T-cell (primary cell): ENCODE measurements around the gene SATB1. TPM values are rescaled to one million over a fixed set of nuclear protein-coding genes. Genes with fewer than 3 reads are reported as not detected.
A peak's percentile ranks its signal among the peaks of the same experiment; 100 is the strongest.

Source experiments
- ATAC-seq, 4 experiments: fragments of 200-7000 bp in 3 of 4; fragments of 150-1000 bp in 1 of 4; cut with Tn5 transposase; replicated peaks in 1 of 4; 1 replicate in 3 of 4; 2 replicates in 1 of 4; pipeline ENCODE4 v1.10.0; 2021; ENCODE audit warnings: moderate library complexity in 3 of 4, mild to moderate bottlenecking in 2 of 4, moderate number of reproducible peaks in 1 of 4
- CTCF ChIA-PET, 2 donors: fragments of 300-600 bp; sonication (Branson Sonifier 250); formaldehyde crosslinking; loops; one replicate each; lab custom pipeline; 2022; ENCODE audit warnings: antibody characterized with exemption in 2 of 2; lab: Charles Lee
- POLR2A ChIA-PET, 2 donors: fragments of 300-600 bp; sonication (Branson Sonifier 250); formaldehyde crosslinking; loops; one replicate each; lab custom pipeline; 2022; ENCODE audit warnings: antibody characterized with exemption in 2 of 2; lab: Charles Lee
- DNase-seq, 35 experiments: peaks; one replicate each; pipeline versions ENCODE4 v3.0.0 to v3.0.0-alpha.2; 2013 to 2023
- H3K27ac ChIP-seq: one replicate; pipeline ENCODE4 v1.5.1; 2013; ENCODE audit warnings: low read length
- H3K27me3 ChIP-seq, 2 experiments: replicated peaks in 1 of 2; 1 replicate in 1 of 2; 2 replicates in 1 of 2; pipeline versions ENCODE4 v1.6.1 to v1.7.0; 2013; ENCODE audit warnings: low read length in 1 of 2, mixed read lengths in 1 of 2; ENCODE audit not compliant: control insufficient read depth in 2 of 2, insufficient read depth in 2 of 2; ENCODE audit errors: extremely low read depth in 1 of 2
- H3K36me3 ChIP-seq, 2 donors: 1 replicate in 1 of 2; 2 replicates in 1 of 2; pipeline versions ENCODE4 v1.6.1 to v1.7.0; 2013; ENCODE audit warnings: low read length in 1 of 2; ENCODE audit not compliant: control insufficient read depth in 2 of 2, insufficient read depth in 1 of 2; ENCODE audit errors: extremely low read depth in 1 of 2
- H3K4me1 ChIP-seq, 2 experiments: 1 replicate in 1 of 2; 2 replicates in 1 of 2; pipeline versions ENCODE4 v1.6.1 to v1.7.0; 2013; ENCODE audit warnings: low read length in 2 of 2, mixed read lengths in 1 of 2; ENCODE audit not compliant: insufficient read depth in 2 of 2, control insufficient read depth in 1 of 2; ENCODE audit errors: extremely low read depth in 1 of 2
- H3K4me3 ChIP-seq, 2 donors: 1 replicate in 1 of 2; 2 replicates in 1 of 2; pipeline versions ENCODE4 v1.5.1 to v1.7.0; 2013; ENCODE audit warnings: mild to moderate bottlenecking in 2 of 2, low read length in 1 of 2, moderate library complexity in 1 of 2; ENCODE audit not compliant: control insufficient read depth in 1 of 2; ENCODE audit errors: extremely low read depth in 1 of 2
- H3K9me3 ChIP-seq: 2 replicates; pipeline ENCODE4 v1.7.0; 2013
- H3K27ac Mint-ChIP-seq, 2 donors: one replicate each; pipeline ENCODE4 v1.8.0; 2020 to 2021; ENCODE audit warnings: mild to moderate bottlenecking in 2 of 2, mixed read lengths in 2 of 2
- H3K27me3 Mint-ChIP-seq, 2 donors: one replicate each; pipeline ENCODE4 v1.8.0; 2021 to 2022; ENCODE audit warnings: mixed read lengths in 2 of 2
- H3K36me3 Mint-ChIP-seq: one replicate; pipeline ENCODE4 v1.8.0; 2021; ENCODE audit warnings: mixed read lengths
- H3K4me1 Mint-ChIP-seq, 3 donors: one replicate each; pipeline ENCODE4 v1.8.0; 2020 to 2022; ENCODE audit warnings: mixed read lengths in 3 of 3, mild to moderate bottlenecking in 1 of 3
- H3K4me3 Mint-ChIP-seq, 3 donors: one replicate each; pipeline ENCODE4 v1.8.0; 2020 to 2022; ENCODE audit warnings: mild to moderate bottlenecking in 3 of 3, mixed read lengths in 3 of 3, moderate library complexity in 3 of 3
- H3K9me3 Mint-ChIP-seq, 3 donors: one replicate each; pipeline ENCODE4 v1.8.0; 2020 to 2022; ENCODE audit warnings: mixed read lengths in 3 of 3
- WGBS: methylation state at CpG from one replicate; pipeline ENCODE4 v1.1.5; 2013; ENCODE audit warnings: missing lambda C conversion rate; ENCODE audit not compliant: insufficient coverage; 5-methylcytosine and 5-hydroxymethylcytosine counted together
- total RNA-seq, 35 experiments: library from RNA in 6 of 35; stranded (reverse) in 6 of 35; fragments of 120-200 nt in 1 of 35; gene quantifications; one replicate each; pipeline versions ENCODE4 v1.2.1 to v1.2.4 and lab custom pipeline; 2013 to 2026

Gene SATB1
- total RNA-seq, 5 donors from 2014 or later (not counting 1 experiment from before 2014, with no cell fraction given): 204 to 417 (median 282) TPM

DNA sequence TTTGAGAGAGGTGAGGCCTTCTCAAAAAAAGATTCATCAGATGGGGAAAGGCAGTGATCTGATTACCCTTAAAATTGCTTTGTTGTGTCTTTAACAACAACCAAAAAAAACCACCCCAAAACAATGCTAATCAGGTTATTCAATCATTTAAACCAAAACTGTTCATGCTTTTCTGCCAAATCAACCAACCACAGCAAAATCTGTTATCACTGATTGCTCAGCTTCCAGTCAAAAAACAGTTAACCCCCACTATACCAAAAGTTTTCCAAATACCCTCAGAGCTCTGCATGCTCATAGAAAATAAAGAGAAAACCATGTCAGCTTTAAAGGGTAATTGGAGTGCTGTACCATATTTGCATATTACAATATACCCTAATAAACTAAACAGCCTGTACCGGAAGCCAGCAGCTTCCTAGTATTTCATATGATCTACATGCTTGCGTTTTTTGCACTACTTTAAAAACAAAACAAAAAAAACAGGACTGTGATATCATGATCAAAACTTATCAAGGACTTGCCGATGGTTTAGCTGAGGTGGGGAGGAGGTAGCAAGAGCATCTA is 22.8 kb downstream of the SATB1 start:
- Histone ChIP-seq H3K27me3 (no peaks in the 10 kb centered on the region), H3K27ac (peak overlapping the region; percentile 42), H3K4me1 (peaks cover 5 to 87% of the 10 kb centered on the region in 2 experiments), H3K4me3 (no peak overlapping the region), H3K36me3 (peaks cover 0 to 25% of the 10 kb centered on the region in 2 donors), H3K9me3 (no peaks in the 10 kb centered on the region)
- Mint-ChIP-seq H3K9me3 (peaks cover 0 to 3% (median 0%) of the 10 kb centered on the region in 3 donors), H3K27ac (peak overlapping the region; percentile 91 to 93), H3K4me1 (peaks cover 95 to 100% (median 98%) of the 10 kb centered on the region in 3 donors), H3K36me3 (peaks cover 64% of the 10 kb centered on the region), H3K4me3 (peak overlapping the region; percentile 64 to 67 (median 65)), H3K27me3 (no peaks in the 10 kb centered on the region)
- DNase-seq (peak in 8 of 35 experiments; percentile 3 to 53 (median 36)), ATAC-seq (peak; percentile 39 to 52 (median 50))
- ChIA-PET POLR2A (interaction anchor here (0.7 to 2.5 kb wide), 11 partner anchors 9 to 472 kb away, joined by 3 to 10 read pairs (median 4); no protein-coding TSS in a partner anchor), CTCF (interaction anchor here (0.8 to 2.7 kb wide), 8 partner anchors 10 to 357 kb away, joined by 3 to 20 read pairs (median 4); no protein-coding TSS in a partner anchor)
- no CpG with 5 or more reads among the region's 3 CpGs for whole genome bisulfite sequencing

DNA sequence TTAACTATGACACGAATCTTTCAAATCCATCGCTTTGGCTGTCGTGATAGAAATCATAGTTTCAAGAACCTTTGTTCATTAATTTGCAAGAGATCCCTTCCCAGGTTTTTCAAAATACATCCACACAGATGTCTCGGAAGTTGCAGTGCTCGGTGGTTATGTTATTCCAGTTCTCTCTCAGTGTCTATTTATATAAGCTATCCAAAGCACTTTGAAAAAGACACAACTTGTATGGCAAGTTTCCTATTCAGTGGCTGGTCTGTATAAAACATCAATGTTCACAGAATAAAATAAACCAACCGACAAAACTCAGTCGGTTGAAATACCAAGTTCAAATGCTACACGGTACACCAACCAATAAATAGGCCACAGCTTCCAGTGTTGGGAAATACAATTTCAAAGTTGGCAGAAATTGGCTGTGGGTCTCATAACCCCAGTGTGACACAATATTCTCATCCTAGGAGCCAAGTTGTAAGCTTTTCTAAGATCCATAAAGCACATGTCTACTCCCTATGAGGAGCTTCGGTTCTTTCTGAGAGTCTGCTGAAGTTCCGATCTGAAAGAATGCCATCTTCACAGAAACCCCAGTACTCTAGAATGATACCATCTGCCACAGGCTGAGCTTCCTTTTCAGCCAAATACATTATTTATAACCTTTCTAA is 23.7 kb downstream of the SATB1 start:
- no peak overlapping the region for H3K4me3 ChIP-seq
- Mint-ChIP-seq H3K27me3 (no peaks in the 10 kb centered on the region), H3K4me3 (peak overlapping the region; percentile 54 to 65 (median 64)), H3K4me1 (peaks cover 96 to 100% (median 98%) of the 10 kb centered on the region in 3 donors), H3K36me3 (peaks cover 64% of the 10 kb centered on the region), H3K9me3 (peaks cover 0 to 3% (median 0%) of the 10 kb centered on the region in 3 donors), H3K27ac (peak overlapping the region; percentile 91 to 93)
- peak overlapping the region; percentile 42 for H3K27ac ChIP-seq
- H3K9me3 ChIP-seq: no peaks in the 10 kb centered on the region
- no peaks in the 10 kb centered on the region for H3K27me3 ChIP-seq
- peaks cover 5 to 86% of the 10 kb centered on the region in 2 experiments for H3K4me1 ChIP-seq
- ATAC-seq (peak; percentile 38 to 65 (median 54)), DNase-seq (peak in 1 of 35 experiments; percentile 31)
- CTCF ChIA-PET: interaction anchor here (0.6 to 2.7 kb wide), 13 partner anchors 9 to 358 kb away, joined by 3 to 20 read pairs (median 3); no protein-coding TSS in a partner anchor
- peaks cover 0 to 28% of the 10 kb centered on the region in 2 donors for H3K36me3 ChIP-seq
- POLR2A ChIA-PET: interaction anchor here (0.5 to 2.5 kb wide), 14 partner anchors 8 to 490 kb away, joined by 3 to 10 read pairs (median 5); no protein-coding TSS in a partner anchor
- WGBS: 95% methylated on average over 4 of the region's 10 CpGs

DNA sequence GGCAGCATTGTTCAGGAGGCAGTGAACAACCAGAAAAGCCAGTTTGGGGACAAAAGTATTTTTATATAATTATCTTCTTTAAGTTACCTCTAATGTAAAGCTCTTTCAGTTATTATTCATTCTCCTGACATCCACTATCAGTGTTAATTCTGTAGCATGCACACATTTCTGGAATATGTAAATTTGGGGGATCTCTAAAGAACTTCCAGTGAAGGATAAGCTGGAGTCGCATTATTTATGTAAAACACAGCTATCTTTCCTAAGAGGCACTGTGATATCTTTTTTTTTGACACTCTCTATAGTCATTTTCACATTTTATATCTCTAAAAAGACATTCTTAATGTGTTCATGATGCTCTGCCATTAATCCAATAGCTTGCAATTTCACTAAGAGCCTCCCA is 26.7 kb downstream of the SATB1 start:
- DNase-seq (no peak), ATAC-seq (no peak)
- H3K4me1 ChIP-seq: peaks cover 9 to 80% of the 10 kb centered on the region in 2 experiments
- Mint-ChIP-seq H3K27ac (peak overlapping the region; percentile 67 to 73), H3K4me1 (peaks cover 91 to 96% (median 94%) of the 10 kb centered on the region in 3 donors), H3K4me3 (no peak overlapping the region), H3K9me3 (peaks cover 0 to 3% (median 0%) of the 10 kb centered on the region in 3 donors), H3K27me3 (no peaks in the 10 kb centered on the region), H3K36me3 (peaks cover 65% of the 10 kb centered on the region)
- H3K4me3 ChIP-seq: no peak overlapping the region
- peaks cover 4 to 40% of the 10 kb centered on the region in 2 donors for H3K36me3 ChIP-seq
- ChIA-PET POLR2A (interaction anchor here (0.6 to 1.5 kb wide), 6 partner anchors 9 to 23 kb away, joined by 3 to 5 read pairs (median 3); no protein-coding TSS in a partner anchor), CTCF (interaction anchor here in 1 of 2 donors (0.8 to 2.4 kb wide), 3 partner anchors 15 to 25 kb away, joined by 4 to 5 read pairs (median 4); no protein-coding TSS in a partner anchor)
- H3K9me3 ChIP-seq: no peaks in the 10 kb centered on the region
- no peaks in the 10 kb centered on the region for H3K27me3 ChIP-seq
- H3K27ac ChIP-seq: no peak overlapping the region
- WGBS: no CpG with 5 or more reads among the region's 1 CpG

DNA sequence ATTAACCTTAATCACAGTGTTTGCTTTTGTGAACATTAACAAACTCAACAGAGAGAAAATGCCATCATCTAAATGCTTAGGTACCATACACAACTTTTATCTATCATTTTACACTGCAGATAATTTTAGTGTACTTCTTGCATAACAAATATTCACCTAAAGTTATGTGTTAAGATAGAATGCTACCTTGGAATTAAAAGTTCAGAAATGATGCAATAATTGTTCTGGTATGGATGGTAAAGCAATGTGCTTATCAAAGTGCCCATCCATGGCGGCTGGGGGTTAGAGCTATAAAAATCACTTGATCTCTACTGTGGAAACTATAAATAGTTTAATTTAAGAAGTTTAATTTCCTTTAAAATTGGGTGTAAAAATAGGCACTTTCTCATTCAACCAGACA is 28.7 kb downstream of the SATB1 start:
- WGBS: no CpG with 5 or more reads among the region's 1 CpG

DNA sequence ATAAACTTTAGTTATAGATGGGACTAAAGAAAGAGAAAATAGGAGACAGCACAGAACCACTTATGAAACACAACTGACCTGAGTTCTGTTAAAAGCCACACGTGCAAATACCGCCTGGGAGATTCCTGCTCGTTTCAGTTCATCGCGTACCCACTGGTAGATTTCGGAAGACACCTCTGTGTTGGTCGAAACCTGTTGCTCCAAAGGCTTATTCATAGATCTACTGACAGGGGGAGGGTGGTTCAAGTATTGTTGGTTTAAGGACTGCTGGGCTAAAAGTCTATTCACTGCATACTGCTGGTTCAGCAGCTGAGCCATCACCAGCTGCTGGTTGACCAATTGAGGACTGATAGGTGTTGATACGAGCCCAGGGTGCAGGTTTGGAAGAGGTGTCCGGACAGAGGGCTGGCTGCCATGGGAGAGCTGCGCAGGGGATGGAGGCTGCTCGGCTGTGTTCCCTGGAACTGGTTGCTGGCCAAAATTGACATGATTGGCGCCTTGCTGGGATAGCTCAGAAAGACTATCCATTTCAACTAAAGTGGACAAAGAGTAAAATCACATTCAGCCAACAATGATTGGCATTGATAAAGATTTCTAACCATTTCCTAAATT is 30.6 kb downstream of the SATB1 start:
- Mint-ChIP-seq H3K4me1 (peaks cover 83 to 89% (median 86%) of the 10 kb centered on the region in 3 donors), H3K9me3 (peaks cover 0 to 3% (median 0%) of the 10 kb centered on the region in 3 donors), H3K36me3 (peaks cover 63% of the 10 kb centered on the region), H3K27me3 (no peaks in the 10 kb centered on the region), H3K27ac (peak overlapping the region; percentile 72 to 87), H3K4me3 (peak overlapping the region; percentile 5 to 47 (median 28))
- no peak for DNase-seq
- peaks cover 4 to 83% of the 10 kb centered on the region in 2 experiments for H3K4me1 ChIP-seq
- H3K27ac ChIP-seq: peak overlapping the region; percentile 12
- ChIA-PET CTCF (interaction anchor here in 1 of 2 donors (0.6 to 0.8 kb wide), 2 partner anchors 33 to 40 kb away, joined by 3 read pairs; no protein-coding TSS in a partner anchor), POLR2A (no interaction called here)
- peaks cover 4 to 37% of the 10 kb centered on the region in 2 donors for H3K36me3 ChIP-seq
- ATAC-seq: no peak
- H3K27me3 ChIP-seq: no peaks in the 10 kb centered on the region
- 82% methylated on average over 10 of the region's 12 CpGs for WGBS
- H3K4me3 ChIP-seq: no peak overlapping the region
- no peaks in the 10 kb centered on the region for H3K9me3 ChIP-seq

More for the DNA sequence above, 28.7 kb downstream of the SATB1 start:
- H3K36me3 ChIP-seq: peaks cover 4 to 48% of the 10 kb centered on the region in 2 donors
- H3K36me3 Mint-ChIP-seq: peaks cover 75% of the 10 kb centered on the region
- ATAC-seq (no peak), DNase-seq (no peak)
- peaks cover 0 to 3% (median 0%) of the 10 kb centered on the region in 3 donors for H3K9me3 Mint-ChIP-seq
- no peaks in the 10 kb centered on the region for H3K9me3 ChIP-seq
- H3K4me3 ChIP-seq: no peak overlapping the region
- ChIA-PET POLR2A (interaction anchor here (0.6 to 1.2 kb wide), 5 partner anchors 10 to 228 kb away, joined by 3 to 5 read pairs (median 4); no protein-coding TSS in a partner anchor), CTCF (interaction anchor here (0.6 to 2.4 kb wide), 5 partner anchors 17 to 1915 kb away, joined by 3 to 5 read pairs (median 4); no protein-coding TSS in a partner anchor)
- peak overlapping the region in 1 of 3 donors; percentile 7 for H3K4me3 Mint-ChIP-seq
- H3K27me3 ChIP-seq: no peaks in the 10 kb centered on the region
- peak overlapping the region; percentile 65 to 84 for H3K27ac Mint-ChIP-seq
- H3K27me3 Mint-ChIP-seq: no peaks in the 10 kb centered on the region
- peaks cover 9 to 85% of the 10 kb centered on the region in 2 experiments for H3K4me1 ChIP-seq
- no peak overlapping the region for H3K27ac ChIP-seq
- peaks cover 88 to 93% (median 91%) of the 10 kb centered on the region in 3 donors for H3K4me1 Mint-ChIP-seq
